ENCODE results near the gene KLHL29. TPM values are rescaled to one million over a fixed set of nuclear protein-coding genes. Genes with fewer than 3 reads are reported as not detected.
A peak's percentile ranks its signal among the peaks of the same experiment; 100 is the strongest.

KLHL29 gene
- total RNA-seq, 1 donor from 2014 or later = 5.5 TPM

DNA sequence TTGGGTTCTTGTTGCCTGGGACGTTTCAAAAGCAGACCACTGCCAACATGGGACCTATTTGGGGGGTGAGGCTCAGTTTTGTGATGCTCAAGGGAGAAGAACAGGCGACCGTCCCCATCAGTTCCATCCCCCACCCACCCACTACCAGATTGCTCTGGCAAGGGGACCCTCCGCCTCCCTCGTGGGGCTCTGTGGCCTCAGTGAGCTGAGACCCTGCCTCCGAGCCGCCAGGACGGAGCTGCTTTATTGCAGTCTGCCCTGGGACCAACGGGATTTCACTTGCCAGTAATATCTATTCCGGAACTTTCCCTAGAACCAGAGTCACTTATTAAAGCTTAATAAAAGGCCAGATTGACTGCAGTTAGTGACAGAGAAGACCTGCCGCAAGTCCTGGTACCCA is 146.3 kb downstream of the KLHL29 start:
- DNase-seq (ENCODE audit: low read depth) (no peak), FAIRE-seq (no peak)
- Histone ChIP-seq H3K4me3 (ENCODE audit: insufficient read depth, low read depth, low read length) (no peak overlapping the region), H3K9ac (ENCODE audit: low read length) (no peak overlapping the region), H3K9me3 (ENCODE audit: insufficient read depth, low read depth, low read length) (no peaks in the 10 kb centered on the region), H3K27me3 (ENCODE audit: insufficient read depth, low read length) (peaks cover 5% of the 10 kb centered on the region), H2AFZ (ENCODE audit: low read depth, low read length) (no peak overlapping the region), H3K4me1 (ENCODE audit: insufficient read depth, low read length) (no peaks in the 10 kb centered on the region), H3K4me2 (ENCODE audit: low read length) (no peak overlapping the region), H3K27ac (ENCODE audit: low read depth, low read length) (no peak overlapping the region), H3K36me3 (ENCODE audit: insufficient read depth, low read length) (no peaks in the 10 kb centered on the region), H3K79me2 (ENCODE audit: insufficient read depth, low read length) (no peaks in the 10 kb centered on the region), H4K20me1 (ENCODE audit: insufficient read depth, low read length) (no peaks in the 10 kb centered on the region)
- no peak for TF ChIP-seq EZH2 (IDR thresholded peaks at IDR 0.05; ENCODE audit: insufficient read depth, low read length)
- TF ChIP-seq, protein P1, sequence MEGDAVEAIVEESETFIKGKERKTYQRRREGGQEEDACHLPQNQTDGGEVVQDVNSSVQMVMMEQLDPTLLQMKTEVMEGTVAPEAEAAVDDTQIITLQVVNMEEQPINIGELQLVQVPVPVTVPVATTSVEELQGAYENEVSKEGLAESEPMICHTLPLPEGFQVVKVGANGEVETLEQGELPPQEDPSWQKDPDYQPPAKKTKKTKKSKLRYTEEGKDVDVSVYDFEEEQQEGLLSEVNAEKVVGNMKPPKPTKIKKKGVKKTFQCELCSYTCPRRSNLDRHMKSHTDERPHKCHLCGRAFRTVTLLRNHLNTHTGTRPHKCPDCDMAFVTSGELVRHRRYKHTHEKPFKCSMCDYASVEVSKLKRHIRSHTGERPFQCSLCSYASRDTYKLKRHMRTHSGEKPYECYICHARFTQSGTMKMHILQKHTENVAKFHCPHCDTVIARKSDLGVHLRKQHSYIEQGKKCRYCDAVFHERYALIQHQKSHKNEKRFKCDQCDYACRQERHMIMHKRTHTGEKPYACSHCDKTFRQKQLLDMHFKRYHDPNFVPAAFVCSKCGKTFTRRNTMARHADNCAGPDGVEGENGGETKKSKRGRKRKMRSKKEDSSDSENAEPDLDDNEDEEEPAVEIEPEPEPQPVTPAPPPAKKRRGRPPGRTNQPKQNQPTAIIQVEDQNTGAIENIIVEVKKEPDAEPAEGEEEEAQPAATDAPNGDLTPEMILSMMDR (IDR thresholded peaks at IDR 0.05; ENCODE audit: insufficient read depth, low read depth, low read length) = no peak
- Mint-ChIP-seq H3K27ac (ENCODE audit: unreplicated experiment) (no peak overlapping the region), H3K4me1 (ENCODE audit: low read depth, unreplicated experiment) (peaks cover 6% of the 10 kb centered on the region), H3K9me3 (ENCODE audit: unreplicated experiment) (no peaks in the 10 kb centered on the region), H3K36me3 (ENCODE audit: low read depth, unreplicated experiment) (no peaks in the 10 kb centered on the region), H3K27me3 (ENCODE audit: low read depth, unreplicated experiment) (peaks cover 79% of the 10 kb centered on the region), H3K4me3 (ENCODE audit: unreplicated experiment) (no peak overlapping the region)

DNA sequence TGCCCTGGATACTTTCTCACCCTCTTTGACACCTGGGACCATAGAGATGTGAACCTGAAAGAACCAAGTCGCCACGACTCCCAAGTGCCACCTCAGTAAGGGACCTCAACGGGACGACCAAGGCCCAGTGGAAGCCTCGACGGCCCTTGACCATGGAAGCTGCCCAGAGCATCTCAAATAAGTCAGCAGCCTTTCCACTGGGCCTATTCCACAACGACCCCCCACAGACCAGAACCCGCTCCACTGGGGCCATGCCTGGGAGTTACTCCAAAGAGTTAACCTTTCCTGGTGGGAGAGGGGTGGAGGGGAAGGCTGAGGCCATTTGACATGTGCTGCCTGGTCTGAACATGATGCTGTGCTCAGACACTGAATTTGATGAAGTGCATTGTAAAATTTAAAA is 146.9 kb downstream of the KLHL29 start:
- H3K4me2 ChIP-seq (ENCODE audit: low read length) = no peak overlapping the region
- TF ChIP-seq, protein P1 (IDR thresholded peaks at IDR 0.05; ENCODE audit: insufficient read depth, low read depth, low read length) = no peak
- no peak for TF ChIP-seq EZH2 (IDR thresholded peaks at IDR 0.05; ENCODE audit: insufficient read depth, low read length)
- H3K4me1 ChIP-seq (ENCODE audit: insufficient read depth, low read length) = no peaks in the 10 kb centered on the region
- H3K4me3 Mint-ChIP-seq (ENCODE audit: unreplicated experiment) = no peak overlapping the region
- peaks cover 5% of the 10 kb centered on the region for H3K27me3 ChIP-seq (ENCODE audit: insufficient read depth, low read length)
- DNase-seq (ENCODE audit: low read depth) (no peak), FAIRE-seq (no peak)
- H3K36me3 ChIP-seq (ENCODE audit: insufficient read depth, low read length) = no peaks in the 10 kb centered on the region
- H3K9me3 ChIP-seq (ENCODE audit: insufficient read depth, low read depth, low read length) = no peaks in the 10 kb centered on the region
- peaks cover 6% of the 10 kb centered on the region for H3K4me1 Mint-ChIP-seq (ENCODE audit: low read depth, unreplicated experiment)
- H3K9me3 Mint-ChIP-seq (ENCODE audit: unreplicated experiment) = no peaks in the 10 kb centered on the region
- H3K27ac ChIP-seq (ENCODE audit: low read depth, low read length) = no peak overlapping the region
- H3K27ac Mint-ChIP-seq (ENCODE audit: unreplicated experiment) = no peak overlapping the region
- H3K4me3 ChIP-seq (ENCODE audit: insufficient read depth, low read depth, low read length) = no peak overlapping the region
- H3K79me2 ChIP-seq (ENCODE audit: insufficient read depth, low read length) = no peaks in the 10 kb centered on the region
- H3K27me3 Mint-ChIP-seq (ENCODE audit: low read depth, unreplicated experiment) = peaks cover 84% of the 10 kb centered on the region
- no peaks in the 10 kb centered on the region for H3K36me3 Mint-ChIP-seq (ENCODE audit: low read depth, unreplicated experiment)
- no peaks in the 10 kb centered on the region for H4K20me1 ChIP-seq (ENCODE audit: insufficient read depth, low read length)
- H3K9ac ChIP-seq (ENCODE audit: low read length) = no peak overlapping the region
- H2AFZ ChIP-seq (ENCODE audit: low read depth, low read length) = no peak overlapping the region

DNA sequence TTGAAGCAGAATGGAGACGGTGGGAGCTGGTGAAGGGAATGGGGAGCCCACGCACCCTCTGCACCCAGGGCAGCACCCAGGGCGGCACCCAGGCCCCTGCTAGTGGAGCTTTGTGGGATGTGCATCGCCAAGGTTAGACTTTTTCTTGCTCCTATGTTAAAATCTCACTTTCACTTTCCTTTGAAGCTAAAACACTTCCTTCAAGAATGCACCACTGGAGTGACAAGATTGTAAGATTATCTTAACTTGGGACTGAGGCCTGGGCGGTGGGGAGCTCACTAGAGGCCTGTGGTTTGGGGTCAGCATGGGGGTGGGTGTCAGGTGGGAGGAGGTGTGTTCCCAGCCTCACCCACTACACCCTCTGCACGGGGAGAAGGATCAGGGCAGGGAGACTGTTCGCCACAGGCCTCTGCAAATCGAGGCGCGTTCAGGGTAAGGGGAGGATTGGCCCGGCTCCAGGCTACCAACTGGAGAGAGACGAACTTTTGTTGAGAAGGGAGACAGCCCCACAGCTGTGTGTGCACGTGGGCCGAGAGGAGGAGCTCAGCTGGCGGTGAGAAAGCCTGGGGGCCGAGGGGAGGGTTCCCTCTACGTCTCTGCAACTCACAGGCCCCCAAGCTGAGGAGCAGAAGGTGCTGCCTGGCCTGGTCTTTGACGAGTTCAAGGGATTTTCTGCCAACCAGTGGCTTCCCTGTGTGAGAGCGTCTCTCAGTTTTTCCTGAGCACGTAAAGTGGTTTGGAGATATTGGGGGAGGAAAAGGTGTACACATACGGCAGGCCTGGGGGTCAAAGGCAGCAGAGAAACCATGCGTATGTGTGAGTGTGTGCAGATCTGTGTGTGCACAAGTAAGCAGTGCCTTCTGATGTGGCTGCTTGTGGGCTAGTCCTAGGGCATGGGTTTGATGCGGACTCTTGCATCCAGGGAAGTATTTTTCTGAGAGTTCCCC is 147.7 kb downstream of the KLHL29 start:
- peaks cover 7% of the 10 kb centered on the region for H3K27me3 ChIP-seq (ENCODE audit: insufficient read depth, low read length)
- H3K4me3 ChIP-seq (ENCODE audit: insufficient read depth, low read depth, low read length) = no peak overlapping the region
- H3K36me3 Mint-ChIP-seq (ENCODE audit: low read depth, unreplicated experiment) = no peaks in the 10 kb centered on the region
- no peaks in the 10 kb centered on the region for H4K20me1 ChIP-seq (ENCODE audit: insufficient read depth, low read length)
- H3K4me3 Mint-ChIP-seq (ENCODE audit: unreplicated experiment) = no peak overlapping the region
- no peak overlapping the region for H3K27ac Mint-ChIP-seq (ENCODE audit: unreplicated experiment)
- TF ChIP-seq, protein P1 (IDR thresholded peaks at IDR 0.05; ENCODE audit: insufficient read depth, low read depth, low read length) = no peak
- TF ChIP-seq EZH2 (IDR thresholded peaks at IDR 0.05; ENCODE audit: insufficient read depth, low read length) = no peak
- H3K4me1 ChIP-seq (ENCODE audit: insufficient read depth, low read length) = no peaks in the 10 kb centered on the region
- FAIRE-seq (no peak), DNase-seq (ENCODE audit: low read depth) (no peak)
- H3K36me3 ChIP-seq (ENCODE audit: insufficient read depth, low read length) = no peaks in the 10 kb centered on the region
- no peaks in the 10 kb centered on the region for H3K79me2 ChIP-seq (ENCODE audit: insufficient read depth, low read length)
- H3K27ac ChIP-seq (ENCODE audit: low read depth, low read length) = no peak overlapping the region
- no peaks in the 10 kb centered on the region for H3K9me3 Mint-ChIP-seq (ENCODE audit: unreplicated experiment)
- no peak overlapping the region for H3K4me2 ChIP-seq (ENCODE audit: low read length)
- peaks cover 86% of the 10 kb centered on the region for H3K27me3 Mint-ChIP-seq (ENCODE audit: low read depth, unreplicated experiment)
- H3K4me1 Mint-ChIP-seq (ENCODE audit: low read depth, unreplicated experiment) = peaks cover 6% of the 10 kb centered on the region
- H3K9ac ChIP-seq (ENCODE audit: low read length) = no peak overlapping the region
- no peaks in the 10 kb centered on the region for H3K9me3 ChIP-seq (ENCODE audit: insufficient read depth, low read depth, low read length)
- H2AFZ ChIP-seq (ENCODE audit: low read depth, low read length) = peak overlapping the region; percentile 41
